ENCODE measurements around the gene TTC34.

The TTC34 gene

GRCh38 chr1:2588661-2589430, 212.6 kb downstream of the TTC34 start:
- no peak for DNase-seq (ENCODE audit: low read depth)

GRCh38 chr1:2587860-2588571, 213.5 kb downstream of the TTC34 start:
- no peak for DNase-seq (ENCODE audit: low read depth)

- no peak for DNase-seq (ENCODE audit: low read depth)
Measured at GRCh38 chr1:2587071-2587859, 214.2 kb downstream of the TTC34 start.

- peak; percentile 99 for DNase-seq (ENCODE audit: low read depth)
Measured at GRCh38 chr1:2586154-2587070, 215.1 kb downstream of the TTC34 start, which contains the start of gene PRXL2B. Gene PRXL2B (plus strand): TSS chr1:2586777. CDS start chr1:2586886, 109 bp downstream.

Data from fibroblast of the conjunctiva (primary cell).